HG02970 (cell line): ENCODE results near the gene ABCA8.
"Not testable (repeated sequence)": the region's sequence is repeated elsewhere in the genome, so short reads cannot be mapped to it uniquely, and the experiment has no call there.

ENCODE experiments used
- ATAC-seq: cut with Tn5 transposase; IDR thresholded peaks from one replicate; pipeline ENCODE4 v1.9.1; 2021; ENCODE audit warnings: mild to moderate bottlenecking, moderate library complexity, moderate number of reproducible peaks; ENCODE audit not compliant: unreplicated experiment, low FRiP score

ABCA8 gene

DNA sequence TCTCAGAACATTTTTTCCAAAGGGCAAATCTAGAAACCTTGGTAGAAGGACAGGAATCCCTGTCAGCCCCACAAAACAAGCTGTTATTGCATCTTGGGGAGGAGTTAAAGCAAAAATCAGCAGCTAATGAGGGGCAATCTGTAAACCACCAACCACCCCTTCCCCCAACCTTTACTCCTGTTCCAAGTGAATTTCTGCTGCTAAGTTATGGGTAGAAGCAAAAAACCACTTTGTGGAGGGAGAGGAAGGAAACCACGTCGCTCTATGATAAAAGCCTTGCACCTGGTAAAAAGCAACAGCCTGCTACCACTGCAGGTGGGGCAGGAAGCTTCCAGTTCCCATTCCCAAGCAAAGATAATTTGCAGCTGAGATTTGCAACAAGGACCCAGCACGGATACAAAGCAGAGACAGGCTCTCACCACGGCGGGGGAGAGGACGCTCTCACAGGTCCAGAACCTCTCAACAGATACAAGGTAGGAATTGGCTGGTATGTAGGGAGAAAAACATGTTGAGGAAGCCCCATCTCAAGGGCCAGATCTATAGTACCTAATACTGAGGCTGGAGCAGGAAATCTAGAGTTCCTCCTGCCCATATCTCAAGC is 10.7 kb downstream of the ABCA8 start:
- ATAC-seq, result no peak

DNA sequence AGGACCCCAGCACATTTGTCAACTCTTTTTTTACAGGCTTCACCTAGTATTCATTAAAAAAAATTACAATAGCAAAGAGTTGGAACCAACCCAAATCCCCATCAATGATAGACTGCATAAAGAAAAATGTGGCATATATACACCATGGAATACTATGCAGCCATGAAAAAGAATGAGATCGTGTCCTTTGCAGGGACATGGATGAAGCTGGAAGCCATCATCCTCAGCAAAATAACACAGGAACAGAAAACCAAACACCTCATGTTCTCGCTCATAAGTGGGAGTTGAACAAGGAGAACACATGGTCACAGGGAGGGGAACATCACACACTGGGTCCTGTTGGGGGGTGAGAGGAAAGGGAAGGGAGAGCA is 11.4 kb downstream of the ABCA8 start:
- ATAC-seq, result not testable (repeated sequence)

DNA sequence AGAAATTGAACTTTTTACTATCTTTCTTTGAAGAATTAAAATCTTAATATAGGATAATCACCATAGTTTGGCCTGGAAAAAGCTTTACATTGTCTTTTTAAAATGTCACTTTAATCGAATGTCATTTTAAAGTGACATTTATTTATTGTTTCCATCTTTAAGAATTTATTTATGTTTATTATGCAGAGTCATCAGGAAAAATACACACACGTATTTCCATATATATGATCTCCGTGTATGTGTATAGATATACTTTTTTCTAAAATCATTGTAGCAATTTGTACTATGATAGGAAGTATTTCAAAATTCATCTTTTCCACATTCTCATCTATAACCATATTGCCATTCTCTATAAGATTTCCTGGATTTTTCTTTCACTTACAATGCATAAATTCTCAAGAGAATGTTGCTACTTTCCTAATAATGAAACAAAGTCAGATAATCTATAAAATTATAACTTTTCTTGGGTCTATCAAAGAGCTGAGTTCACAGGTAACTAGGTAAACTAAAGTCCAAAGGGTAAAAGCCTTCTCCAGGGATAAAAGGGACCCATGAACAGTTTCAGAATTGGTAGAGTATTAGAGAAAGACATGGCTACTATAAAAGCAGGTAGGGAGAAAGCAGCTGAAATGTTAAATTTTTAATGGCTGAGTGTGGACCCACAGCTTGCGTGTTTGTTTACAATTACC is 11.9 kb downstream of the ABCA8 start:
- no peak for ATAC-seq

DNA sequence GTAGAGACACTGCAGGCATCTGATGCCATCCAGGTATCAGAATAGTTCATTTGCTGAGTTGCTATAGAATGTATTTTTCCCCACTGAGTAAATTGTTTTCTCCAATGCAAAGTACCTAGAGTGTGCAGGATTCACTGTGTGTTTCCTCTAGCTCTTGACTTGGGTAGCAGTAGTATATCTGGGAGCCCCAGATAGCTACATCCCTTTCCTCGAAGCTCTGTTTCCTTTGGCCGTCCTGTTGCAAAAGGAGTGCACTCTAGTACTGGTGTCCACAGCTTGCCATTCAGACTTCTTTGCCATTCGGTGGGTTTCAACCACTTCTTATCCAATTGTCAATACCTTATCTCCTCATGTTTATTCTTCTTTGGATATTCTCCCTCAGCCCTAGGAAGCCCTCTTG is 12.8 kb downstream of the ABCA8 start:
- ATAC-seq, result no peak

DNA sequence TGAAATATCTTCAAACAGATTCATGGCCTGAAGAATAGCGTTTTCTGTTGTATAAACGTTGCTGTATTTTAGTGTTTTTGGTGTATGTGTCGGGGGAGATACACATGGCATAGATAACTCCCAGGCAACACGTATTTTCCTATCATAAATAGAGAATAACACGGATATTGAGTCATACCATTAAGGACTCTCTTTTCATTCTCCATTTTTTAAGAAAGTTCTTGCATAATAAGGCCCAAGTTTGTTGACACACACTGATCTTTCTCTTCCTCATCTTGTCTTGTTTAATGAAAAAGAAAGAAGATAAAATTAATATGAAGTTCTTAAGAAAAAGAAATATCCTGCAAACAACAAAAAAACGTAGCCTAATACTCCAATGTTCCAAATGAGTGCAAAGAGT is 13.4 kb downstream of the ABCA8 start:
- ATAC-seq, result no peak

DNA sequence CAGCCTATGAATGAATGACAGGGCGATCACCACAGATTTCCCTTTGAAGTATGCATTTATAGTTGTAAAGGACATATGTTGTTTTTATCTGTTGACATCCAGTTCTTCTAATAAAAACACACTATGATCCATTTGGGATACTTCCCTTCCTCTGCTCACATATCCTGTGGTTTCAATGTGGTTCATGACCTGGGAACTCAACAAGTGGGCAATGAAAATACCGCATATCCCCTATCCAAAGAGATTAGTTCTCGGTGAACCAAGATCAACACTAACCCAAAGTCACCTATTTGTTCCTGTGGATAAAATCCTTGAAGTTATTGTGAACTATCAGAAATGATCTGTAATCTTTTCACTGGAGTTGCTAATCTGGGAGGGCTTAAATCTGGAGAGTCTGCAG is 16.0 kb downstream of the ABCA8 start:
- no peak for ATAC-seq

DNA sequence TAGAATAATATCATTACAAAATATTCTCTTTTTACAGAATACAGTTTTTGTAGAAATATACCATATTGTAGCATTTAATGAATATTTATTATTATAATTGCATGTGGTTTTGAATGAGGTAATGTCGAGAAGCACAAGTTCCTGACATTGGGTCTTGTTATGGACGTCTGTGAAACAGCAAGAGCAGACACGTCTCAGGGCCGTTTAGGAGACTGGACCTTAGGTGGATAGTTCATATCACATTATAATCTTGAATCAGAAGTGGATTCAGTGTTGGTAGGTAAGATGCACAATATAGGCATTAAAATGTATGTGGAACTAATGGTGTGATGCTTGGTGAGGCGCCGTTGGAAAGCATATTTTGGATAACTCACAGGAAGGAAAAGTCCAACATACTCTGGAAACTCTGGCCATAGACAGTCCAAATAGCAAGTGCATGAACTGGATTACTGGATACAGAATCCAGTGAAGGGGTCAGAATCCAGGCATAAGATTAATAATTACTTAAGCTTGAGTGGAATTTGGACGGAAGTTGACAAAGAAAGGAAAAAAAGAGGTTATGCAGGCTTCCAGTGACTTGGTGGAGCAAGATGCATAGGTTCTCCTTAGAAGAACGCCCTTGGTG is 17.2 kb downstream of the ABCA8 start:
- no peak for ATAC-seq

DNA sequence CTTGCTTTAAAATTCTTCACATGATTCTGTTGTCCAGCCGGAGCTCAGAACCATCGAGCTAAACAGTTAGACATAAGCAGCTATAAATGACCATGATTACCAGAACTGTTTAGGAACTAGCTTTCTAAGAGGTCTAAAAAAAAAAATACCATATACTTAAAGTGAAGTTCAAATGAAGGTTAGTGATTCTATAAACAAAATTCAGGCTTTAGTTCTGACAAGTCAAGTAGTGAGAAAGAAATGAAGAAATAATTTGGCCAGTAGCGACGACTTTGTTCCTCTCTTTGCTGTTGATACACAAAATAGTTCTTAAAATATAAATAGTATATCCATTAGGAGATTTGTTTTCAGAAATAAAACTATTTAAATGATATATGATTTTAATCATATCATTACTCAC is 27.7 kb downstream of the ABCA8 start:
- no peak for ATAC-seq

DNA sequence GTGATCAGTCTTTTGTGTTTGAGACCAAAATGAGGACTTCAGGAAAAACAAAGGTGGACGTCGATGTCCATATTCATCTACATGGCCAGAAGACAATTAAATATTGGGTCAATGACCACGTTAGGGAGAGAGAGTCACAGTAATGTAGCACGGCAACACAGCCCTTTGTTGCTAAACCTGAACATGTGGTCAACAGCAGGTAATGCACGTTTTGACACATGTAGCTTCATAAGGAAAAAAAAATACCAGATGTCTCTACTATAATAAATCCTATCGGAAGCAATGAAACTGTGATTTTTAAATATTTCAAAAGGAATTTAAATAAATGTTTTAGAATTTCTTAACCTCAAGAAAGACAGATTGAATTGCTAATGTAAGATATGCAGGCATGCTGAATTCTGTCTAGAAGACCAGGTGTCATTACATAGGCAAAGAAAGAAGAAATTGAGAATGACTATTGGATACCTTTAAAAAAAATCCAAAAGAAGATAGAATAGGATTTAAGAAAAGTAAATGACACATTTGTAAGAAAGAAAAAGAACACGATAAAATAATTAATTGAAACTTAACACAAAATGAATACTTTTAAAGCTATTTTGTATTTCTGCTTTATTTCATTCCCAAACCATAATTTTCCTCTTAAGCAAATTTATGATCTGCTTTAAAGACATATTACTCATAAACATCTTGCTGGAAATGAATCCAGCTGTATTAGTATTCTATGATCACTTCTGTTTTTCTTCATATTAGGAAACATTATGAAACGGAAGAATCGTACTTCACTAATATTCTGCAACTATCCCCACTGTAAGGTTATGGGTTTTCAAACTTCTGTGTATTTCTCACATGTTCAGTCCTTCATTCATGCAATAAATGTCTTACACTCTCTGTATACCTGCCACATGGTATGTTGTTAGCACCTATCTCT is 30.1 kb downstream of the ABCA8 start:
- no peak for ATAC-seq

DNA sequence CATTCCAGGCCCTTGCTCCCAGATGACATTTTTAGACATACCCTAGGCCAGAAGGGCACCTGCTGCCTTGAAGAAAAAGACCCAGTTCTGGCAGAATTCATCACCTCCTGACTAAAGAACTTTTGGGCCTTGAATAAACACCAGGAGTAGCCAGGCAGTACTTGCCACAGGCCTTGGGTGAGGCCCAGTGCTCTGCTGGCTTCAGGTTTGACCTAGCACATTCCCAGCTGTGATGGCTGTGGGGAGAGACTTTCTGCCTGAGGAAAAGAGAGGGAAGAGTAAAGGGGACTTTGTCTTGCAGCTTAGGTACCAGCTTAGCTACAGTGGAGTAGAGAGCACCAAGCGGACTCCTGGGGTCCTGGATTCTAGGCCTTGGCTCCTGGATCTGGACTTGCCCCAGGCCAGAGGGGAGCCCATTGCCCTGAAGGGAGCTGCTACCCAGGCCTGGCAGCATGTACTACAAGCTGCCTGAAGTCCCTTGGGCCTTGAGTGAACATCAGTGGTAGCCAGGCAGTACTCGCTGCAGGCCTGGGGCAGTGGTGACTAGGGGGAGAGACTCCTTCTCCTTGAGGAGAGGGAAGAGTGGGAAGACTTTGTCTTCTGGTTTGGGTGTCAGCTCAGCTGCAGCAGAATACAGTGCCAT is 44.3 kb downstream of the ABCA8 start:
- ATAC-seq, result no peak

DNA sequence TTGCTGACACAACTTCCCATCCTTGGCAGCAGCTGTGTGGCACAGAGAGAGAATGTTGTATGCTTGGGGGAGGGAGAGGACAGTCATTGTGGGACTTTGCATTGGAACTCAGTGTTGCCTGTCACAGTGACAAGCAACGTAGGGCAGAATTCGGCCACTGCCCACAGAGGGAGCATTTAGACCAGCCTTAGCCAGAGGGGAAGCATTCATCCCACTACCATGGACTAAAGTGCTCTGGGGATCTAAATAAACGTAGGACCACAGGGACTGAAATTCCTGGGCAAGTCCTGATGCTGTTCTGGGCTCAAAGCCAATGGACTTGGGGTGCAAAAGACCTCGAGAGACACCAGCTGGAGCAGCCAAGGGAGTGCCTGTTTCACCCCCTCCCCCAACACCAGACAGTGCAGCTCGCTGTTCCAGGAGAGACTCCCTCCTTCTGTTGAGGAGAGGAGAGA is 44.9 kb downstream of the ABCA8 start:
- ATAC-seq, result no peak

DNA sequence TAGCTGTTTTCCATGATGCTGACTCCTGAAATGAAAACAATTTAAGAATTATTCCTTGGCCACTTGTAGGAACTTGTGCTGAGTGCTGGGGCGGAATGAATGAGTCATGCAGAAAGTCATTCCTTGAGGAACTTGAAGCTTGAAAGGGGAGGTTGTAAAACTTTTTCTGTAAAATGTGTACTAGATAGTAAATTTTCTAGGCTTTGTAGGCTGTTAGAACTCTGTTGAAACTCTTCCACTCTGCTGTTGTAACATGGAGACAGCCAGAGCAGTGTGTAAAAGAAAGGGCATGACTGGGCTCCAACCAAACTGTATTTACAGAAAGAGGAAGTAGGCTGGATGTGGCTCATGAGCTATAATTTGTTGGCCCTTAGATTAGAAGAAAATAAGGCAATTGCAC is 46.1 kb downstream of the ABCA8 start:
- ATAC-seq, result no peak

DNA sequence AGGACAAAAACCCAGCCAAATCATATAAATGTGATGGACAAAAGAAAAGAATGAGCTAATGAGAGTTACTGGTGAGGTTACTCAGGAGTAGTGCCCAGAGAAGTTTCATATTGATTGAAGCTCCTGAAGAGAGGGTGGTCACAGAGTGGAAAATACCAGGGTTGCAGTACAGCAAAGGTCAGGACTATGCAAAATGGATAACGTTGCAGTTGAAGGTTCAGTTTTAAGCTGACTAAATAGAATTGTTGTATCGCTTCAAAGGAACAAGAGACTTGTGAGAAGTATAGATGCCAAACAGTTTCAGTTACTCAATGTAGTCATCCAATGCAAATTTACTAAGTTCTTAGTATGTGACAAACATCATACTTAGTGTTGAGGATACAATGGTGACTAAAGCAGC is 47.1 kb downstream of the ABCA8 start:
- no peak for ATAC-seq

DNA sequence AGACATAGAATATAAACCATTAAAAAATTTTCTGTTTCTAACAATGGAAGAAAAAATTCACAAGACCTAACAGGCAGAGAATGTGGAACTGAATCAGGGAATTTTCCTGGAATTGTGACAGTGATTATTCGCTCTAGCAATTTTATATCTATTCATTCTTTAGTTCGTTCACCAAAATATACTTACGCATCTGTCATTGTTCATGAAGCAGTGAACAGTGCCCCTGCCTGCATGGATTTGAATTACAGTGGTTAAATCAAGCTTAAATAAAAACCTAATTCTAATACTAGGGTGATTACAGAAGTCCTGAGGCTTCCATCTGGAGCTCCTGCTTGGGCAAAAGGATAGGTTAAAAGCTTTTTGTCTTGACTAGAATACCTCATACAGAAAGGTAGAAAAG is 48.6 kb downstream of the ABCA8 start:
- no peak for ATAC-seq

DNA sequence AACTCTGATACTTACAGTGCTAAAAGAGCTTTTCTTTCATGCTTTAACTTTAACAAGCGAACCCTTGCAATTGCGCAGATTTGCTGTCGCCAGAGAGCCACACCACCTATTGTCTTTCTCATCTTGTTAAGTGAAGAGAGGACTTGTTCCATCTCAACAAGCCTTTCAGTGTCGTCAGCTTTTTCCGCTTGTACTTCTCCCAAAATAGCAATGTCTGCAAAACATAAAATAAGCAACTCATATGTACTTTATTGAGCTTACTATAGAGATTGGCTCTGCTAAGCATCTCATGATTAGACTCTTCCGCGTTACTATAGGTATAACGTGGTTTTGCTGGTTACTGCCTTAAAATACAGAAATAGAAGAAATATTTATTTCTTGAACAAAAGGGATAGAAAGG is 51.9 kb downstream of the ABCA8 start:
- ATAC-seq, result no peak

DNA sequence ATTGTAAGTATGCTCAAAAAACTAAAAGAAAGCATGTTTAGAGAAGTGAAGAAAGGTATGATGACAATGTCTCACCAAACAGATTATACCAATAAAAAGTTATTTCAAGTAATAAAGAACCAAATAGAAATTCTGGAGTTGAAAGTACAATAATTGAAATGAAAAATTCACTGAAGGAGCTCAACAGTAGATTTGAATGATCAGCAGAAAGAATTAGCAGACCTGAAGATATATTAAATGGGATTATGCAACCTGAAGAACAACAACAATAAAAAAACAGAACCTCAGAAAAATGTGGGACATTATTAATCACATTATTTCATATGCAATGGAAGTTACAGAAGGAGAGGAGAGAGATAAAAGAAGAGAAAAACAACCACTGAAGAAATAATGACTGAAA is 57.6 kb downstream of the ABCA8 start:
- ATAC-seq, result no peak

DNA sequence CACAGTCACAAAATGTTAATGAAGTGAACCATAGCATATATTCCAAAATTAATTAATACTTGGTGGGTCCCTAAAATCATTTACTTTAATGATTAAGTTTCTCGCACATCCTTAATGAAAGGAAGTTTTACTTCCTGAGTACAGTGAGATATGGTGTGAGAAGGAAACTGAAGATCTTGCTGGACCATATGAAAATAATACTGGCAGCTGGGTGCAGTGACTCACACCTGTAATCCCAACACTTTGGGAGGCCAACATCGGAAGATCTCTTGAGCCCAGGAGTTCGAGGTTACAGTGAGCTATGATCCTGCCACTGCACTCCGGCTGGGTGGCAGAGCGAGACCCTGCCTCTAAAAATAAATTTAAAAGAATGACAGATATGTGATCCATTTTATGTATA is 62.5 kb downstream of the ABCA8 start:
- ATAC-seq, result no peak

DNA sequence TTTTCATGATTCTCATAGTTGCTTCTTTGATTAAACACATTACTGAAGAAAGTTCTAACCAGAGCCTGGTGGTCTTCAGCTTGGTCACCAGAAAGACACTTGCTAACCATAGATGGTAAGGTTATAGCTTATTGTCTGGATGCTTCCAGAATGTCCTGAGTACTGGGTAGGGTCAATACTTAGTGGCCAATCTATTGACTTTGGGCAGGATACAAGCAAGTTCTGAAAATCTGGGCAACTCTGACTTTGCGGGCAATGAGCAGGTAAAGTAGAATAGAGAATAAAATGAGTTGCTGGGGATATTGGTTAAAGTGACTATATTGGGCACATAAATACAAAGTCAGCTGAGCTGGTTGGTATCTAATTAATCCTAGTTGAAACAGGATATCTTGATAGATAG is 63.0 kb downstream of the ABCA8 start:
- no peak for ATAC-seq

DNA sequence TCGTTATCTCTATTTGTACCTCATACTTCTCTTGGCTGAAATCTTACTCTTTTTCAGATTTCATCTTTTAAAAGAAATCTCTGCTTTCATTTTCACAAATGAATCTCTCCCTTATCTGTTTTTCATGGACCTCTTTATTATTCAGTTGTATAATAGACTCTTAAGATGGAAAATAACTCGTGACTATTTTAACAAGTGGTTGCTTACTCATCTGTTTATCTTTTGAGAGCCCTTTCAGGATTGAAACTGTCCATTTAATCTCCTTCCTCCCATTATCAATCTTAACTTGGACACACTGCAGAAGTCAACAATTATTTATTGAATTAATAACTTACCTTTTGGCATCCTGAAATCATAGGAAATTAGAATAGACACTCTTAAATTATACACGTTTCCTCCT is 68.8 kb downstream of the ABCA8 start:
- no peak for ATAC-seq

DNA sequence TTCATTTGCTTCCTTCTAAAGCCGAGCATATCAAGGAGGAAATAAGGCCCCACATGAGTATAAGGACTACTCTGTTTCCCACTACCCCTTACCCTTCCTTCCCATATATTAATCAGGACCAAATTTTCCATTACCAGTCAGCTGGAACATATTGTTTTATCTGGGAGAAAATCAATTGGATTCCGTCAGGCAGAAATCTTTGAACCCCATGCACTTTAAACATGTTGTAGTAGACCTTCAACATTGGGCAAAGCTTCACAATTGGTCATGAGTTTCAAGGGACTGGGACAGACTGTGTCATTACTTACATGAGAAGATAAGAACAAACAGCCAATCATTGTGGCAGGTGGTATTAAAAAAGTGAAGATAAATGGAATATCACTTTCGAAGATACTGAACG is 70.3 kb downstream of the ABCA8 start:
- ATAC-seq, result no peak
